K562 (cell line): Measurements from ENCODE around the gene HEPACAM2. TPM values are rescaled to one million over a fixed set of nuclear protein-coding genes. Genes with fewer than 3 reads are reported as not detected.

Experiments
- ARID3A ChIP-seq: IDR thresholded peaks from 2 replicates; pipeline ENCODE4 v1.6.1; 2012; ENCODE audit warnings: low read depth, low read length, improper control_type of control experiment, borderline replicate concordance
- BRF1 ChIP-seq: IDR thresholded peaks from 3 replicates; pipeline ENCODE4 v1.6.1; 2011; ENCODE audit warnings: borderline replicate concordance, mild to moderate bottlenecking; ENCODE audit not compliant: insufficient read length; ENCODE audit errors: extremely low read depth
- BRF2 ChIP-seq: IDR thresholded peaks from 3 replicates; pipeline ENCODE4 v1.6.1; 2011; ENCODE audit warnings: borderline replicate concordance, mild to moderate bottlenecking; ENCODE audit not compliant: insufficient read length, insufficient read depth
- DPF2 ChIP-seq: fragments of 450-650 bp; IDR thresholded peaks from 2 replicates; pipeline ENCODE4 v1.6.1; 2016
- EHMT2 ChIP-seq: fragments of 450-650 bp; IDR thresholded peaks from 2 replicates; pipeline ENCODE4 v1.6.1; 2018; ENCODE audit warnings: antibody characterized with exemption
- ELF1 ChIP-seq: fragments of 200-800 bp; sonication (Bioruptor generic); IDR thresholded peaks from 2 replicates; pipeline ENCODE4 v1.6.1; 2016; ENCODE audit warnings: missing genetic modification characterization, missing compliant biosample characterization
- GATA2 ChIP-seq: sonication (generic); formaldehyde crosslinking; IDR thresholded peaks from 2 replicates; pipeline ENCODE4 v1.4.0; 2020; ENCODE audit warnings: mild to moderate bottlenecking, missing genetic modification reagents
- HLTF ChIP-seq: fragments of 450-650 bp; IDR thresholded peaks from 2 replicates; pipeline ENCODE4 v1.6.1; 2016
- RCOR1 ChIP-seq, 2 experiments: IDR thresholded peaks; 2 replicates each; pipeline ENCODE4 v1.6.1; 2012; ENCODE audit warnings: low read depth in 2 of 2, low read length in 2 of 2, borderline replicate concordance in 1 of 2, improper control_type of control experiment in 1 of 2
- RFX1 ChIP-seq: fragments of 450-650 bp; IDR thresholded peaks from 2 replicates; pipeline ENCODE4 v1.6.1; 2016; ENCODE audit warnings: mild to moderate bottlenecking, moderate library complexity
- RFX7 ChIP-seq: fragments of 250-450 bp; sonication (Bioruptor Pico); IDR thresholded peaks from 2 replicates; pipeline ENCODE4 v1.5.1; 2021; ENCODE audit warnings: mild to moderate bottlenecking
- STAT6 ChIP-seq: sonication (generic); formaldehyde crosslinking; IDR thresholded peaks from 2 replicates; pipeline ENCODE4 v1.8.1; 2023; ENCODE audit warnings: mild to moderate bottlenecking, missing genetic modification reagents
- TAL1 ChIP-seq: fragments of 450-650 bp; IDR thresholded peaks from 2 replicates; pipeline ENCODE4 v1.6.1; 2016; ENCODE audit warnings: mild to moderate bottlenecking
- THRAP3 ChIP-seq: fragments of 450-650 bp; IDR thresholded peaks from 2 replicates; pipeline ENCODE4 v1.6.1; 2016; ENCODE audit warnings: mild to moderate bottlenecking, inconsistent platforms, borderline replicate concordance
- ZFX ChIP-seq: sonication (generic); formaldehyde crosslinking; IDR thresholded peaks from 2 replicates; pipeline ENCODE4 v1.8.0; 2022; ENCODE audit warnings: mild to moderate bottlenecking, missing genetic modification reagents, moderate library complexity
- ZNF253 ChIP-seq: fragments of 250-450 bp; sonication (Bioruptor Pico); conservative IDR thresholded peaks from 2 replicates; pipeline ENCODE4 v1.6.1; 2021; ENCODE audit warnings: mild to moderate bottlenecking
- polyA plus RNA-seq, 8 experiments: library from polyadenylated mRNA; depleted of rRNA in 4 of 8; stranded (reverse) in 5 of 8; unstranded in 3 of 8; fragments of >200 nt; fragmentation: Nextera tagmentation in 2 of 8; fragmentation: Illumina TruSeq in 1 of 8; extraction: Ambion mirVana in 2 of 8; extraction: Trizol in 1 of 8; gene quantifications; 2 replicates each; pipeline versions ENCODE4 v1.2.1 to v1.2.3, GENCODE V29; 2011 to 2014; ENCODE audit warnings: inconsistent platforms in 1 of 8, missing spikeins in 1 of 8
- total RNA-seq, 7 experiments: library from RNA; depleted of rRNA in 6 of 7; stranded (reverse); fragments of >200 nt in 6 of 7; fragmentation: Illumina TruSeq in 2 of 7; extraction: Trizol in 2 of 7; gene quantifications; 2 replicates each; pipeline versions ENCODE4 v1.2.1 to v1.2.3, GENCODE V29; 2011 to 2021; ENCODE audit warnings: low replicate concordance in 1 of 7

HEPACAM2 gene
- total and polyA plus RNA-seq, 9 of the 15 experiments (the other 6 are each of a cell fraction or from before 2014, with no cell fraction given), result 2.0 to 6.5 (median 3.9) TPM

GRCh38 chr7:93218997-93219827 is 7.1 kb downstream of the HEPACAM2 start (continued):
- TF ChIP-seq RFX1 (no peak), RCOR1 (IDR thresholded peaks at IDR 0.05; ENCODE audit: borderline replicate concordance in 1 of 2, low read depth in 2 of 2, low read length in 2 of 2) (peak in 1 of 2 experiments; percentile 4; a peak in 1 of 4 replicates), ARID3A (no peak), EHMT2 (peak; percentile 25; the same call in 1 of the 2 replicates), BRF1 (no peak), ELF1 (no peak), STAT6 (CRISPR knock-in tag) (no peak), DPF2 (peak; percentile 69; the same call in 1 of the 2 replicates), BRF2 (no peak), TAL1 (peak; percentile 69), ZNF253 (CRISPR knock-in tag) (no peak), GATA2 (peak; percentile 65), THRAP3 (no peak), HLTF (no peak), RFX7 (CRISPR knock-in tag) (no peak), ZFX (CRISPR knock-in tag) (0 out of 2 replicates have a peak, but pooled peaks have one; percentile 39)
